ENCODE results near the gene NDUFA6.
"Not testable (repeated sequence)": the region's sequence is repeated elsewhere in the genome, so short reads cannot be mapped to it uniquely, and the experiment has no call there.

GRCh38 chr22:42112793-42113192, 22.2 kb upstream of the NDUFA6 start:
- TF ChIP-seq RAD21 (IDR thresholded peaks at IDR 0.05; ENCODE audit: low read depth): peak; percentile 63
- TF ChIP-seq REST (IDR thresholded peaks at IDR 0.05; ENCODE audit: low read depth); CEBPB (IDR thresholded peaks at IDR 0.05; ENCODE audit: low read depth); SIN3A (IDR thresholded peaks at IDR 0.05; ENCODE audit: low read depth); POLR2AphosphoS5 (IDR thresholded peaks at IDR 0.05; ENCODE audit: low read depth, low read length); POLR2A (IDR thresholded peaks at IDR 0.05; ENCODE audit: borderline replicate concordance, extremely low read depth, insufficient read depth, insufficient read length); SP1 (IDR thresholded peaks at IDR 0.05; ENCODE audit: low read depth); CBX3 (IDR thresholded peaks at IDR 0.05; ENCODE audit: low read depth); EZH2 (IDR thresholded peaks at IDR 0.05); TCF7L2 (IDR thresholded peaks at IDR 0.05; ENCODE audit: borderline replicate concordance, extremely low read depth, insufficient read depth, insufficient read length); ZFX (IDR thresholded peaks at IDR 0.05); EGR1 (IDR thresholded peaks at IDR 0.05; ENCODE audit: low read depth); ELF1 (IDR thresholded peaks at IDR 0.05; ENCODE audit: borderline replicate concordance, low read depth): not testable (repeated sequence)
- TF ChIP-seq CTCF (IDR thresholded peaks at IDR 0.05 in 2 of 3, conservative IDR thresholded peaks at IDR 0.05 in 1 of 3; ENCODE audit: borderline replicate concordance in 1 of 3, insufficient read depth in 1 of 3, low read depth in 2 of 3, low read length in 2 of 3): peak; percentile 17 to 43 (median 29); a peak in 3 of 6 replicates
